Spleen (tissue), 11 donors: ENCODE results near the gene DHDH. TPM values are rescaled to one million over a fixed set of nuclear protein-coding genes. Genes with fewer than 3 reads are reported as not detected.

Source experiments
- DNase-seq: peaks from one replicate; pipeline ENCODE4 v3.0.0-alpha.2; 2020
- H3K27ac ChIP-seq, 8 donors: fragments of 200-600 bp; sonication (generic) in 7 of 8; 1 replicate in 4 of 8; 2 replicates in 4 of 8; pipeline versions ENCODE4 v1.5.0 to v1.8.0; 2016 to 2021; ENCODE audit warnings: inconsistent platforms in 4 of 8, mild to moderate bottlenecking in 4 of 8, moderate library complexity in 1 of 8
- H3K27me3 ChIP-seq, 7 donors: fragments of 200-600 bp; sonication (generic) in 6 of 7; replicated peaks in 1 of 7; 1 replicate in 4 of 7; 2 replicates in 3 of 7; pipeline versions ENCODE4 v1.5.0 to v1.8.0; 2016 to 2021; ENCODE audit warnings: inconsistent platforms in 3 of 7, mild to moderate bottlenecking in 1 of 7
- H3K36me3 ChIP-seq, 6 donors: fragments of 200-600 bp; sonication (generic) in 5 of 6; 1 replicate in 4 of 6; 2 replicates in 2 of 6; pipeline versions ENCODE4 v1.5.0 to v1.8.0; 2016 to 2021; ENCODE audit warnings: inconsistent platforms in 2 of 6
- H3K4me1 ChIP-seq, 6 donors: fragments of 200-600 bp; sonication (generic) in 5 of 6; 1 replicate in 3 of 6; 2 replicates in 3 of 6; pipeline versions ENCODE4 v1.5.0 to v1.8.0; 2016 to 2021; ENCODE audit warnings: inconsistent platforms in 3 of 6
- H3K4me3 ChIP-seq, 8 donors: fragments of 200-600 bp; sonication (generic) in 7 of 8; 1 replicate in 4 of 8; 2 replicates in 4 of 8; pipeline versions ENCODE4 v1.5.0 to v1.8.0; 2016 to 2021; ENCODE audit warnings: inconsistent platforms in 4 of 8, mild to moderate bottlenecking in 4 of 8, moderate library complexity in 2 of 8
- H3K9me3 ChIP-seq, 8 donors: fragments of 200-600 bp; sonication (generic) in 7 of 8; 1 replicate in 4 of 8; 2 replicates in 4 of 8; pipeline versions ENCODE4 v1.5.0 to v1.8.0; 2016 to 2021; ENCODE audit warnings: inconsistent platforms in 4 of 8
- CTCF ChIP-seq, 11 experiments: fragments of 200-600 bp in 7 of 11; fragments of 450-650 bp in 4 of 11; sonication (generic) in 4 of 11; IDR thresholded peaks in 8 of 11; conservative IDR thresholded peaks in 3 of 11; 1 replicate in 7 of 11; 2 replicates in 4 of 11; pipeline versions ENCODE4 v1.4.0 to v1.8.0; 2016 to 2021; ENCODE audit warnings: antibody characterized with exemption in 11 of 11, inconsistent platforms in 4 of 11, mild to moderate bottlenecking in 1 of 11
- POLR2A ChIP-seq, 3 donors: fragments of 450-650 bp; IDR thresholded peaks; one replicate each; pipeline ENCODE4 v1.5.1; 2017; ENCODE audit warnings: antibody characterized with exemption in 3 of 3, mild to moderate bottlenecking in 1 of 3
- POLR2AphosphoS5 ChIP-seq, 3 donors: sonication (generic); formaldehyde crosslinking; IDR thresholded peaks; one replicate each; pipeline ENCODE4 v1.5.1; 2017; ENCODE audit warnings: antibody characterized with exemption in 3 of 3
- whole genome bisulfite sequencing, 5 donors: extraction: QIAGEN DNeasy Blood & Tissue Kit in 3 of 5; methylation state at CpG; one replicate each; pipeline versions ENCODE4 v1.1.5 to v1.1.7; 2013 to 2018; 5-methylcytosine and 5-hydroxymethylcytosine counted together
- intact Hi-C: fragments of 100-400 bp; cut with DNase I; formaldehyde crosslinking; loops from one replicate; pipeline ENCODE4 v1.15.0; 2023; ENCODE audit warnings: low total_unique reads
- polyA plus RNA-seq, 3 donors: library from polyadenylated mRNA; stranded (reverse); fragments of 200-250 nt; gene quantifications; one replicate each; pipeline ENCODE4 v1.2.1, GENCODE V29; 2013
- total RNA-seq, 7 donors: library from RNA; depleted of rRNA in 3 of 7; stranded (reverse); fragments of >200 nt in 3 of 7; fragmentation: NEBNext Ultra II Directional in 4 of 7; extraction: Animal tissue kit (Norgen Biotek cat#: 25700) in 4 of 7; gene quantifications; one replicate each; pipeline versions ENCODE4 v1.1.0 to v1.2.1, GENCODE V29; 2016 to 2021
- donor health status: healthy with polysubstance abuse.
- donor health status: DM: no; HTN: no; CAD: no; lungs with moderate emphysema.
- donor health status: DM: no; HTN: no; CAD: no.
- donor health status: Bipolar disorder and iron deficiency.
- donor health status: healthy.
- donor health status: DM: no; HTN: no; CAD: no.
- donor health status: DM: yes; HTN: yes; CAD: no.

Gene DHDH
- total and polyA plus RNA-seq, 10 donors: 0.51 to 4.5 (median 2.1) TPM; not detected in 1

- intact Hi-C loops: no loop called here
- no peaks in the 10 kb centered on the region for H3K36me3 ChIP-seq
- no peak for DNase-seq
- no peak overlapping the region for H3K4me3 ChIP-seq
- H3K27me3 ChIP-seq: no peaks in the 10 kb centered on the region
- TF ChIP-seq CTCF (IDR thresholded peaks at IDR 0.05 in 8 of 11, conservative IDR thresholded peaks at IDR 0.05 in 3 of 11) (no peak), POLR2AphosphoS5 (IDR thresholded peaks at IDR 0.05) (no peak), POLR2A (IDR thresholded peaks at IDR 0.05) (no peak)
- peaks cover 0 to 19% (median 0%) of the 10 kb centered on the region in 6 donors for H3K4me1 ChIP-seq
- peaks cover 0 to 18% (median 11%) of the 10 kb centered on the region in 8 donors for H3K9me3 ChIP-seq
- H3K27ac ChIP-seq: no peak overlapping the region
- 75 to 95% (median 88%) methylated on average over 3 to 9 of the region's 9 CpGs for WGBS, 5 donors
These were observed 13.2 kb downstream of the DHDH start for GRCh38 chr19:48946463-48947257.

GRCh38 chr19:48947258-48947542, 13.7 kb downstream of the DHDH start:
- H3K27me3 ChIP-seq: no peaks in the 10 kb centered on the region
- no peaks in the 10 kb centered on the region for H3K36me3 ChIP-seq
- no peak overlapping the region for H3K27ac ChIP-seq
- peaks cover 0 to 19% (median 0%) of the 10 kb centered on the region in 6 donors for H3K4me1 ChIP-seq
- intact Hi-C loops: no loop called here
- H3K4me3 ChIP-seq: no peak overlapping the region
- WGBS, 5 donors: 90 to 100% (median 96%) methylated on average over 2 to 3 of the region's 3 CpGs
- peaks cover 0 to 18% (median 11%) of the 10 kb centered on the region in 8 donors for H3K9me3 ChIP-seq
- no peak for DNase-seq
- TF ChIP-seq CTCF (IDR thresholded peaks at IDR 0.05 in 8 of 11, conservative IDR thresholded peaks at IDR 0.05 in 3 of 11) (no peak), POLR2A (IDR thresholded peaks at IDR 0.05) (no peak), POLR2AphosphoS5 (IDR thresholded peaks at IDR 0.05) (no peak)

GRCh38 chr19:48950159-48950558, 16.7 kb downstream of the DHDH start:
- intact Hi-C loops: loop anchor here (10.0 kb wide), 1 partner anchor 45 kb away; the partner anchor contains the start of gene NUCB1
- no peak for DNase-seq
- TF ChIP-seq POLR2A (IDR thresholded peaks at IDR 0.05): no peak
- TF ChIP-seq POLR2AphosphoS5 (IDR thresholded peaks at IDR 0.05): peak in 1 of 3 donors; percentile 62
- Histone ChIP-seq H3K27ac (peak overlapping the region in 7 of 8 donors; percentile 48 to 81 (median 60)), H3K9me3 (peaks cover 0 to 18% (median 11%) of the 10 kb centered on the region in 8 donors), H3K27me3 (no peaks in the 10 kb centered on the region), H3K4me1 (peaks cover 4 to 21% (median 7%) of the 10 kb centered on the region in 6 donors), H3K36me3 (no peaks in the 10 kb centered on the region), H3K4me3 (no peak overlapping the region)
- WGBS, 5 donors: 44 to 58% (median 47%) methylated on average over 3 of the region's 3 CpGs

- Histone ChIP-seq H3K4me3 (no peak overlapping the region), H3K36me3 (peaks cover 0 to 3% (median under 1%) of the 10 kb centered on the region in 6 donors), H3K9me3 (peaks cover 0 to 18% (median 11%) of the 10 kb centered on the region in 8 donors), H3K27ac (peak overlapping the region; percentile 29 to 81 (median 58)), H3K4me1 (peaks cover 12 to 30% (median 15%) of the 10 kb centered on the region in 6 donors), H3K27me3 (no peaks in the 10 kb centered on the region)
- intact Hi-C loops: loop anchor here (10.0 kb wide), 1 partner anchor 46 kb away; the partner anchor contains the start of gene NUCB1
- DNase-seq: no peak
- 46 to 67% (median 59%) methylated on average over 9 of the region's 9 CpGs for WGBS, 5 donors
- TF ChIP-seq POLR2A (IDR thresholded peaks at IDR 0.05): no peak
- TF ChIP-seq POLR2AphosphoS5 (IDR thresholded peaks at IDR 0.05): peak in 1 of 3 donors; percentile 16
- TF ChIP-seq CTCF (IDR thresholded peaks at IDR 0.05 in 8 of 11, conservative IDR thresholded peaks at IDR 0.05 in 3 of 11): no peak
These were observed 17.5 kb downstream of the DHDH start for GRCh38 chr19:48950830-48951519.
